Hematopoietic multipotent progenitor cell treated with erythropoietin and hydrocortisone succinate and interleukin-3 and kit ligand, for 17 days (in vitro differentiated cells): Measurements from ENCODE around the gene GUCY1A1.
"Not testable (repeated sequence)": the region's sequence is repeated elsewhere in the genome, so short reads cannot be mapped to it uniquely, and the experiment has no call there.

Experiments used
- DNase-seq: peaks from one replicate; pipeline ENCODE4 v3.0.0-alpha.2; 2015; ENCODE audit warnings: low spot score

The GUCY1A1 gene

GRCh38 chr4:155666344-155667221 lies at the start of gene GUCY1A1:
Gene GUCY1A1, plus strand, starts transcription at chr4:155666848. Its CDS starts 30,020 bp downstream, at chr4:155696868.
- no peak for DNase-seq

- no peak for DNase-seq
Measured at GRCh38 chr4:155617296-155617695, 49.4 kb upstream of the GUCY1A1 start.

- DNase-seq, result no peak
Measured at GRCh38 chr4:155618183-155618838, 48.3 kb upstream of the GUCY1A1 start.

- no peak for DNase-seq
Measured at GRCh38 chr4:155620637-155621036, 46.0 kb upstream of the GUCY1A1 start.

DNA sequence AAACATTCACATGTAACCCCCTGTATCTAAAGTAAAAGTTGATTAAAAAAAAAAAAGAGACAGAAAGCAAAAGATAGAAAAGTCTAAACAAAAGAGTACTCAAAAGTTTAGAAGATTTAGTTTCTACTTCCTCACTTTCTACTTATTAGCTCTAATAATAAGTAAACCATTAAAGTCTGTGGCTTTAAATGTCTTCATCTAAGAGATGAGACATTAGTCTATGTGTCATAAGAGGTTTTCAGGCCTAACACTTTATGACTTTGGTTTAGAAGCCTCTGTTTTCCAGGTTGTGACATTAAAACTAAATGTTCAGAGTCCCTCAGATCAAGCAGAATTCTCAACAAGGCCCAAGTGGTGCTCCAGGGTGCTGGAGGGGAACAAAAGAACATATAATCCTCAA lies 42.2 kb upstream of the GUCY1A1 start:
- no peak for DNase-seq

DNA sequence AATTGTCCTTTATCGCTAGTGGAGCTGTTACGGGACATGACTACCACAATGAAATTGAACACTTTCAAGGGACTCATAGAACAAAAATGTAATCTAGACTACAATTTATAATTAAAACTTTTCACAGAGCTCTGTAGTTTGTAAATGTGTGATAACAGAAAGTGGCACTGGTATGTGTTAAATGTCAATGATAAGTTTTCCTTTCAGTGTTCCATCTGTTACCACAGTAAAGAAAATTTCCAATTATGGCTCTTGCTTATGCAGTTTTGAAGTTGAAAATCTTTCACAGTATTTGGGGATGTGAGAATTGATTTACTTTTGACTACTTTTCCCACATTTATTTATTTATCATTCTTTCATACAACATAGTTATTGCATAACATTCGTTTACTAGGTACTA lies 40.1 kb upstream of the GUCY1A1 start:
- no peak for DNase-seq

- DNase-seq, result no peak
Measured at GRCh38 chr4:155629183-155629825, 37.3 kb upstream of the GUCY1A1 start.

DNA sequence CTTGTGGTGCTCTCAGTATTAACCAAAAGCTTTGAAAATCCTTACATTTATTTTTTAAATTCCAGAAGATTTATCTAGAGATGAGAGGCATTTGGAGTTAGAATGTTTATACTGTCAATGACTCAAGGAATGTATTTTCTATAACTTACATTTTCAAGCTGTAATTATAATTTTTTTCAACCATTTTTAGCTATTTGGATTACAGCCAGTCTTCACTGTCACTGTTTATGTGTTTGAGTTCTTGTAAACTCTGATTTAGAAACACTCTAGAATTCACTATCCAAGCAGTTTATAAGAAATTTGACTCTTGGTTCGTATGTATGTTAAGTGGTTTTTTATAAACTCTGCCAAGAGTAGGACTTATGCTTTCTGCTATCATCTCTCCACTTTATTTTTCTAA lies 36.7 kb upstream of the GUCY1A1 start:
- DNase-seq, result no peak

GRCh38 chr4:155632310-155632840 lies 34.3 kb upstream of the GUCY1A1 start:
- DNase-seq, result no peak

DNA sequence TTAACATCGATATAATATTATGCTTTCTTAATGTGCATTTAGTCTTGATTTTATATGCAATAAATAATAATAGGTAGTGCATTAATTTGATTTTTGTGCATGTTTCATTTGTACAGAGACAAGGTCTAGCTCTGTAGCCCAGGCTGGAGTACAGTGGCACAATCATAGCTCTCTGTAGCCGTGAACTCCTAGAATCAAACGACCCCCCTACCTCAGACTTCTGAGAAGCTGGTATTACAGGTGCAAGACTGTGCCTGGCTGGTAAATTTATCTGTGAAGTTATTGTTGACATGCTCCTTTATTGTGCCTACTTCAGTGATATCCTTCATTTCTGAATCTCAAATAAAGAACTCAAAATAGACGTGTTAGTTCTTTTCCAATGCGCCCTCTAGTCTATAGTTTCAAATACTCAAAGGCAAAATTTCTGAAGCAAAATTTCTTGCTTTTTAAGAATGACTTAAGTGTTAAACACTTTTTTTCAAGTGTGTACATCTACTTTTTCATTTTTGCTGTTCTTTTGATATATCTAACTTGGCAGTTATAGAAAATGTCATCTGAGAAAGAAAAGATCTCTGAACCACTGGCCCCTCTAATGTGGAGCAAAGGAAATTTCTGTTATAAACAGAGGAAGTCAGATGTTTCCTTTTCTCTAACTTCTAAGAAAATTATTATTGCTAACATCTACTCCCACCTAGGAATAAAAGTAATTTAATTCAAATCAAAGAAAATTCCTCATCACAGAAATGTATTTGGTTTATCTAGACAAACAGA lies 28.3 kb upstream of the GUCY1A1 start:
- DNase-seq, result no peak

GRCh38 chr4:155639704-155640523 lies 26.7 kb upstream of the GUCY1A1 start:
- no peak for DNase-seq

DNA sequence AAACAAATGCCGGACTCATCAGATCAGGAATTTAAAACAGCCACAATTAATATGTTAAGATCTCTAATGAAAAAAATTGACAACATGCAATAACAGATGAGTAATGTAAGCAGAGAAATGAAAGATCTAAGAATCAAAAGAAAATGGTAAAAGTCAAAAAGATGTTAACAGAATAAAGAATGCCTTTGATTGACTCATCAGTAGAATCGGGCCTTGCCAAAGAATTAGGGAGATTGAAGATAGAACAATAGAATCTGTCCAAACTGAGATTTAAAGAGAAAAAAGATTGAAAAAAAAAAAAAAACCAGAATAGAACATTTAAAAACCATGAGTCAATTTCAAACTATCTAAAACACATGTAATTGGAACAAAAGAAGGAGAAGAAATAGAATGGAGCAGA lies 25.9 kb upstream of the GUCY1A1 start:
- no peak for DNase-seq

GRCh38 chr4:155643087-155643486 lies 23.6 kb upstream of the GUCY1A1 start:
- DNase-seq, result no peak

DNA sequence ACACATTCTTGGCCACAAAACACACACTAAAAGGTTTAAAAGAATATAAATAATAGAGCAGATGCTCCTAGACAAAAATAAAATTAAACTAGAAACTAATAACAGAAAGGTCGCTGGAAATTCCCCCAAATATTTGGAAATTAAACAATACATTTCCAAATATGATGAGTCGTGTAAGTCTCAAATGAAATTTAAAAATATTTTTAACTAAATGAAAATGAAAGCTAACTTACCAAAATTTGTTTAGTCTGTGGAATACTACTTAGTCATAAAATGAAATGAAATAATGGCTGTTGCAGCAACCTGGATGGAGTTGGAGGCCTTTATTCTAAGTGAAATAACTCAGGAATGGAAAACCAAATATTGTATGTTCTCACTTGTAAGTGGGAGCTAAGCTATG lies 20.6 kb upstream of the GUCY1A1 start:
- no peak for DNase-seq

DNA sequence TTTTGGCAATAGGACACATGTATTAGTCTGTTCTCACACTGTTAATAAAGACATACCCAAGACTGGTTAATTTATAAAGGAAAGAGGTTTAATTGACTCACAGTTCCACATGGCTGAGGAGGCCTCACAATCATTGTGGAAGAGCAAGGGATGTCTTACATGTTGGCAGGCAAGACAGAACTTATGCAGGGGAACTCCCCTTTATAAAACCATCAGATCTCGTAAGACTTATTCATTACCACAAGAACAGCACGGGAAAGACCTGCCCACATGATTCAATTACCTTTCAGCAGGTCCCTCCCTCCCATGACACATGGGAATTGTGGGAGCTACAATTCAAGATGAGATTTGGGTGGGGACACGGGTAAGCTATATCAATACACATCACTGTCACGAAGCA lies 15.9 kb upstream of the GUCY1A1 start:
- DNase-seq, result not testable (repeated sequence)

- DNase-seq, result no peak
Measured at GRCh38 chr4:155653052-155653451, 13.6 kb upstream of the GUCY1A1 start.

- no peak for DNase-seq
Measured at GRCh38 chr4:155656025-155656424, 10.6 kb upstream of the GUCY1A1 start.

GRCh38 chr4:155657169-155657568 lies 9.5 kb upstream of the GUCY1A1 start:
- DNase-seq, result no peak

- no peak for DNase-seq
Measured at GRCh38 chr4:155657985-155658680, 8.5 kb upstream of the GUCY1A1 start.

DNA sequence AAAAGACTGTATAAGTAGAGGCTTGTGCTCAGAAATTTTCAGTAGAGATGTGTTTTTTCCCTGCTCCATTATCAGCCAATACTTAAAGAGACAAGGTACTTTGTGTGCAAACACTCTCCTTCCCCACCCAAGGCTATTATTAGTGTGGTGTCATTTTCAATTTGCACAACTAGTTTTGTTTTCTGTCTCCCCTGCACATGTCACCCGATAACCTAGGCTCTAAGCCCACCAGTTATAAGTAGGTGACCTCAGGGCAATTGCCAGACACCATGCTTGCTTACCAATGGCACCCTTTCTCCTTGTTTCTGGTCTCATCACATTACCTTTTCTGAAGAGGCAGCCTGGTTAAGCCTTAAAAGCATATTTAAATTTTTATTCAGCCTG lies 8.0 kb upstream of the GUCY1A1 start:
- no peak for DNase-seq
